GM18520 (cell line): ENCODE results near the gene MATCAP1.

Source experiments
- ATAC-seq: cut with Tn5 transposase; IDR thresholded peaks from one replicate; pipeline ENCODE4 v1.9.1; 2021; ENCODE audit not compliant: unreplicated experiment

Gene MATCAP1

GRCh38 chr16:67208154-67208896, 24.6 kb upstream of the MATCAP1 start:
- ATAC-seq = no peak

- no peak for ATAC-seq
These were observed 23.7 kb upstream of the MATCAP1 start for GRCh38 chr16:67207249-67208091.

- no peak for ATAC-seq
These were observed 23.1 kb upstream of the MATCAP1 start for GRCh38 chr16:67206838-67207248.

GRCh38 chr16:67206129-67206837, 22.5 kb upstream of the MATCAP1 start:
- no peak for ATAC-seq

- no peak for ATAC-seq
These were observed 20.3 kb upstream of the MATCAP1 start for GRCh38 chr16:67204076-67204475.

GRCh38 chr16:67202956-67203493, 19.3 kb upstream of the MATCAP1 start:
- ATAC-seq = no peak

- ATAC-seq = no peak
These were observed 18.7 kb upstream of the MATCAP1 start for GRCh38 chr16:67202426-67202825.

GRCh38 chr16:67201411-67202345, 17.9 kb upstream of the MATCAP1 start:
- no peak for ATAC-seq

- ATAC-seq = no peak
These were observed 16.7 kb upstream of the MATCAP1 start for GRCh38 chr16:67200491-67200890.

- no peak for ATAC-seq
These were observed 16.0 kb upstream of the MATCAP1 start for GRCh38 chr16:67199808-67200198.

- ATAC-seq = no peak
These were observed 15.4 kb upstream of the MATCAP1 start, which contains the start of gene ELMO3 for GRCh38 chr16:67199011-67199807. ELMO3 (plus strand) TSS chr16:67199131; CDS start chr16:67199327, 196 bp downstream.

- ATAC-seq = no peak
These were observed 14.5 kb upstream of the MATCAP1 start for GRCh38 chr16:67198238-67198734.

GRCh38 chr16:67197704-67198103, 13.9 kb upstream of the MATCAP1 start:
- ATAC-seq = no peak

GRCh38 chr16:67196881-67197280, 13.1 kb upstream of the MATCAP1 start:
- no peak for ATAC-seq

- ATAC-seq = no peak
These were observed 11.9 kb upstream of the MATCAP1 start for GRCh38 chr16:67195676-67196075.

GRCh38 chr16:67194260-67194659, 10.5 kb upstream of the MATCAP1 start:
- ATAC-seq = no peak

- ATAC-seq = no peak
These were observed 9.8 kb upstream of the MATCAP1 start for GRCh38 chr16:67193536-67193935.

- ATAC-seq = no peak
These were observed 9.1 kb upstream of the MATCAP1 start for GRCh38 chr16:67192781-67193361.
